Measurements from ENCODE around the gene C2CD4C.
"Not testable (repeated sequence)": the region's sequence is repeated elsewhere in the genome, so short reads cannot be mapped to it uniquely, and the experiment has no call there.

Gene C2CD4C

DNA sequence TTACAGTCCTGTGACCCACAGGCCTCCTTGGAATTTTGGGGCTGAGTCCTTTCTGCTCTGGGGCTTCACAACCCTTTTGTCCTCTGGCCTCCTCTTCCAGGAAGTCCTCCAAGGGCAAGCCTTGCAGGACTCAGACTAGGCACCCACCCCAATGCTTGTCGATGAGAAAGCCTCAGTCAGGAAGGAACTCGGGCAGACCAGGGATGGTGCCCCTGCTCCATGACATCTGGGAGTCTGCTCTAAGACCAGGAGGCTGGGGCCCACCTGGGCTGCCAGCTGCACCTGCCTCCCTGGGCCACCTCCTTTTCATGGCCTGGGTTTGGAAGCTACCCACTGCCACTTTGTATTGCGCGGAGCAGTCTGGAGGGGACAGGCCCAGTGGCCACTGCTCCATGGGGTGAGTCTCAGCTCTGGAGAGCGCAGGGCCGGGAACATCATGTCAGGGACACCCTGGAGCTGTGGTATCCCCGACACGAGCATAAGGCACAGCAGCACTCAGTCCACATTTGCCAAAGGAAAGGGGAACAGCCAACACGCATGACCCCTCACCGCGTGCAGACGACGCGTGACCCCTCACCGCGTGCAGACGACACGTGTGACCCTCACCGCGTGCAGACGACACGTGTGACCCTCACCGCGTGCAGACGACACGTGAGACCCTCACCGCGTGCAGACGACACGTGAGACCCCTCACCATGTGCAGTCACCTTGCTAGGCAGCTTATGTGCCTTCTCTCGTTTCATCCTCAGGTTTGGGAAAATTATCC lies 10.8 kb downstream of the C2CD4C start:
- no peak for DNase-seq

GRCh38 chr19:397321-397720 lies 11.6 kb downstream of the C2CD4C start:
- DNase-seq: no peak

DNA sequence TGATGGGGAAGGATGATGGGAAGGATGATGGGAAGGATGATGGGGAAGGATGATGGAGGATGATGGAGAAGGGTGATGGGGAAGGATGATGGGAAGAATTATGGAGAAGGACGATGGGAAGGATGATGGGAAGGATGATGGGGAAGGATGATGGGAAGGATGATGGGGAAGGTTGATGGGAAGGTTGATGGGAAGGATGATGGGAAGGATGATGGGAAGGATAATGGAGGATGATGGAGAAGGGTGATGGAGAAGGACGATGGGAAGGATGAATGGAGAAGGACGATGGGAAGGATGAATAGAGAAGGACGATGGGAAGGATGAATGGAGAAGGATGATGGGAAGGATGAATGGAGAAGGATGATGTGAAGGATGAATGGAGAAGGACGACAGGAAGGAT lies 13.5 kb downstream of the C2CD4C start:
- no peak for DNase-seq

DNA sequence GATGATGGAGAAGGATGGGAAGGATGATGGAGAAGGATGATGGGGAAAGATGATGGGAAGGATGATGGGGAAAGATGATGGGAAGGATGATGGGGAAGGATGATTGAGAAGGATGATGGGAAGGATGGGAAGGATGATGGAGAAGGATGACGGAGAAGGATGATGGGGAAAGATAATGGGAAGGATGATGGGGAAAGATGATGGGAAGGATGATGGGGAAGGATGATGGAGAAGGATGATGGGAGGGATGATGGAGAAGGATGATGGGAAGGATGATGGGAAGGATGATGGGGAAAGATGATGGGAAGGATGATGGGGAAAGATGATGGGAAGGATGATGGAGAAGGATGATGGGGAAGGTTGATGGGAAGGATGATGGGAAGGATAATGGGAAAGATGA lies 14.1 kb downstream of the C2CD4C start:
- DNase-seq: not testable (repeated sequence)

- not testable (repeated sequence) for DNase-seq
Observed at GRCh38 chr19:393560-393959, 15.4 kb downstream of the C2CD4C start.

GRCh38 chr19:392375-392970 lies 16.5 kb downstream of the C2CD4C start:
- no peak for DNase-seq

GRCh38 chr19:391726-392374 lies 17.1 kb downstream of the C2CD4C start:
- DNase-seq: no peak

GRCh38 chr19:391207-391557 lies 17.8 kb downstream of the C2CD4C start:
- no peak for DNase-seq

GRCh38 chr19:390386-391206 lies 18.4 kb downstream of the C2CD4C start:
- no peak for DNase-seq

DNA sequence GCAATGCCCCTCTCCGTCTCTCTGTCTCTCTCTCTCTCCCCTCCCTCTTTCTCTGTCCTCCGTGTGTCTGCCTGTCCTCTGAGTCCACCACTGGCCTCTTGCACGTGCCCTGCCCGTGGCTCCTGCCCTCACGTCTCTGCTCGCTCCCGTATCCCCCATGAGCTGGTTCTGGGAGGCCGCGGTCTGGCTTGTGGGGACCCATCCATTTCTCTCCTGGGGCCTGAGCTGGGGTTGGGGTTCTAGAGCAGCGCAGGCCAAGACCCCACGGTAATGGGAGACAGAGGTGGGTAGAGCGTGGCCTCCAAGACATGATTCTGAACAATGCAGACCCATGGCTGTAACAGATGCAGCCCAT lies 19.0 kb downstream of the C2CD4C start:
- DNase-seq: no peak

- no peak for DNase-seq
Observed at GRCh38 chr19:389255-389934, 19.6 kb downstream of the C2CD4C start.

DNA sequence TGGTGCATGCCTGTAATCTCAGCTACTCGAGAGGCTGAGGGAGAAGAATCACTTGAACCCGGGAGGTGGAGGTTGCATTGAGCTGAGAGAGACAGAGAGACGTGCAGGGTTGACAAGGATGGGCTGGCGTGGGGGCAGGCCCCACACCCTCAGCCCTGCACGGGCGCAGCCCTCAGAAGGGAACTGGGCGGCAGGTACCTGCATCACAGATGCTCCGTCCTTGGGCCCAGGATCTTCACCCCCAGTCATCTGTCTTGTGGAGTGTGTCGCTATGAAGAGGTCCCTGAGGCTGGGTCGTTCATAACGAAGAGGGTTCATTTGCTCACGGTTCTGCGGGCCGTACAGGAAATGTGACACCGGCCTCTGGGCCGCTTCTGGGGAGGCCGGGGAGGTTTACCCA lies 20.3 kb downstream of the C2CD4C start:
- no peak for DNase-seq

GRCh38 chr19:387777-388176 lies 21.2 kb downstream of the C2CD4C start:
- DNase-seq: no peak

DNA sequence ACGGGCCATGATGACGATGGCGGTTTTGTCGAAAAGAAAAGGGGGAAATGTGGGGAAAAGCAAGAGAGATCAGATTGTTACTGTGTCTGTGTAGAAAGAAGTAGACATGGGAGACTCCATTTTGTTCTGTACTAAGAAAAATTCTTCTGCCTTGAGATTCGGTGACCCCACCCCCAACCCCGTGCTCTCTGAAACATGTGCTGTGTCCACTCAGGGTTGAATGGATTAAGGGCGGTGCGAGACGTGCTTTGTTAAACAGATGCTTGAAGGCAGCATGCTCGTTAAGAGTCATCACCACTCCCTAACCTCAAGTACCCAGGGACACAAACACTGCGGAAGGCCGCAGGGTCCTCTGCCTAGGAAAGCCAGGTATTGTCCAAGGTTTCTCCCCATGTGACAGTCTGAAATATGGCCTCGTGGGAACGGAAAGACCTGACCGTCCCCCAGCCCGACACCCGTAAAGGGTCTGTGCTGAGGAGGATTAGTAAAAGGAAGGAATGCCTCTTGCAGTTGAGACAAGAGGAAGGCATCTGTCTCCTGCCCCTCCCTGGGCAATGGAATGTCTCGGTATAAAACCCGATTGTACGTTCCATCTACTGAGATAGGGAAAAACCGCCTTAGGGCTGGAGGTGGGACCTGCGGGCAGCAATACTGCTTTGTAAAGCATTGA lies 22.2 kb downstream of the C2CD4C start:
- not testable (repeated sequence) for DNase-seq

GRCh38 chr19:386189-386588 lies 22.8 kb downstream of the C2CD4C start:
- DNase-seq: not testable (repeated sequence)

GRCh38 chr19:384799-385169 lies 24.2 kb downstream of the C2CD4C start:
- no peak for DNase-seq

- DNase-seq: no peak
Observed at GRCh38 chr19:383922-384798, 24.8 kb downstream of the C2CD4C start.

DNA sequence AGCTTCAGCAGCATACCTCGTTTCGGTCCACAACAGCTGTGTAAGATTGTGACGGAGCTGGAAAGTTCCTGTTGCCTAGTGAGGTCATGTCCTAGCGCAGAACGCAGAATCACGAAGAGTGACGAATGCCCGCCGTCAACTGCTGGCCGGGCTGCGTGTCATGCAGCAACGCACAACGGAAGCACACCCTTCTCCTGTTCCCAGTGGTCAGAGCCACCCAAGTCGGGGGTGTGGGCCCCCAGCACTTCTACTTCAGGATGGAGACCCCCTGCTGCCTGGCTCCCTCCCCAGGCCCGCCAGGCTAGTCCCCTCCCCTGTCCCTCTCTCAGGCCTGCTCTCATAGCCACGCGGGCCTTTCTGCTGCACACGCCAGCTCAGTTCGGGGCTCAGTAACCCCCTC lies 25.9 kb downstream of the C2CD4C start:
- no peak for DNase-seq

DNA sequence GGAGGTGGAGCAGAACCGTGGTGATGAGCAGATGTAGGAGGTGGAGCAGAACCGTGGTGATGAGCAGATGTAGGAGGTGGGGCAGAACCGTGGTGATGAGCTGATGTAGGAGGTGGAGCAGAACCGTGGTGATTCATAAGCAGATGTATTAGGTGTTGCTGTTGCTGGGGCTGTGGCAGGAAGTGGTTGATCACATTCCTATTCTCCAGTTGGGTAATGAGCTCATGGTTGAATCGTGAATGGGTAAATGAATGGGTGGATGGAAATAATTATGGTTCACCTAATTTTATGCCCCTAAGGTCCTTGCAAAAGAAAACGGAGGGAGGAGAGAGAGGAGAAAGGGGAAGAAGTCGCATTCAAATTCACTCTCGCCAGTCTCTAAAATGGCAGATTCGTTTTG lies 26.4 kb downstream of the C2CD4C start:
- not testable (repeated sequence) for DNase-seq

GRCh38 chr19:381901-382300 lies 27.0 kb downstream of the C2CD4C start:
- DNase-seq: not testable (repeated sequence)

GRCh38 chr19:380618-381219 lies 28.2 kb downstream of the C2CD4C start:
- DNase-seq: not testable (repeated sequence)
